ENCODE data around the gene EFNA2.
A peak's percentile ranks its signal among the peaks of the same experiment; 100 is the strongest.

EFNA2 gene

GRCh38 chr19:1267477-1268225, 18.0 kb upstream of the EFNA2 start:
- no peak for DNase-seq (ENCODE audit: low read depth)
- TF ChIP-seq CTCF (conservative IDR thresholded peaks at IDR 0.05; ENCODE audit: low read length), result no peak
- peak overlapping the region; percentile 63 for H3K4me3 ChIP-seq (ENCODE audit: low read length)

- TF ChIP-seq CTCF (conservative IDR thresholded peaks at IDR 0.05; ENCODE audit: low read length), result no peak
- peak overlapping the region; percentile 31 for H3K4me3 ChIP-seq (ENCODE audit: low read length)
- DNase-seq (ENCODE audit: low read depth), result no peak
These were observed 17.2 kb upstream of the EFNA2 start for GRCh38 chr19:1268226-1269064.

GRCh38 chr19:1269065-1269477, 16.6 kb upstream of the EFNA2 start, which contains the start of gene CIRBP:
TSS of gene CIRBP (plus strand) at chr19:1269332. CDS start at chr19:1270934, 1,602 bp downstream.
- TF ChIP-seq CTCF (conservative IDR thresholded peaks at IDR 0.05; ENCODE audit: low read length), result no peak
- DNase-seq (ENCODE audit: low read depth), result peak; percentile 99
- peak within 1 kb of the TSS; percentile 94 for H3K4me3 ChIP-seq (ENCODE audit: low read length)

- H3K4me3 ChIP-seq (ENCODE audit: low read length), result peak overlapping the region; percentile 94
- peak; percentile 12; the same call in 1 of the 2 replicates for TF ChIP-seq CTCF (conservative IDR thresholded peaks at IDR 0.05; ENCODE audit: low read length)
- peak; percentile 91 for DNase-seq (ENCODE audit: low read depth)
These were observed 16.0 kb upstream of the EFNA2 start for GRCh38 chr19:1269478-1270212.

- DNase-seq (ENCODE audit: low read depth), result no peak
- no peak for TF ChIP-seq CTCF (conservative IDR thresholded peaks at IDR 0.05; ENCODE audit: low read length)
- H3K4me3 ChIP-seq (ENCODE audit: low read length), result peak overlapping the region; percentile 94
These were observed 15.3 kb upstream of the EFNA2 start for GRCh38 chr19:1270213-1270853.

GRCh38 chr19:1270854-1271527, 14.7 kb upstream of the EFNA2 start:
- DNase-seq (ENCODE audit: low read depth), result no peak
- TF ChIP-seq CTCF (conservative IDR thresholded peaks at IDR 0.05; ENCODE audit: low read length), result no peak
- peak overlapping the region; percentile 94 for H3K4me3 ChIP-seq (ENCODE audit: low read length)

All from AG10803 (cell line).